Adrenal gland (tissue), 12 donors: ENCODE results near the gene MBNL2. TPM values are rescaled to one million over a fixed set of nuclear protein-coding genes. Genes with fewer than 3 reads are reported as not detected.
A peak's percentile ranks its signal among the peaks of the same experiment; 100 is the strongest.

Experiments
- DNase-seq, 7 donors: peaks; one replicate each; pipeline ENCODE4 v3.0.0-alpha.2; 2019 to 2020
- H3K27ac ChIP-seq, 5 donors: fragments of 200-600 bp; sonication (generic) in 4 of 5; 1 replicate in 3 of 5; 2 replicates in 2 of 5; pipeline versions ENCODE4 v1.5.1 to v1.8.0; 2016 to 2020; ENCODE audit warnings: mild to moderate bottlenecking in 1 of 5
- H3K27me3 ChIP-seq: fragments of 200-600 bp; 2 replicates; pipeline ENCODE4 v1.8.0; 2021
- H3K36me3 ChIP-seq, 2 donors: fragments of 200-600 bp; replicated peaks in 1 of 2; 1 replicate in 1 of 2; 2 replicates in 1 of 2; pipeline versions ENCODE4 v1.5.1 to v1.8.0; 2018 to 2022
- H3K4me1 ChIP-seq, 2 donors: fragments of 200-600 bp; replicated peaks in 1 of 2; 1 replicate in 1 of 2; 2 replicates in 1 of 2; pipeline versions ENCODE4 v1.5.1 to v1.8.0; 2018 to 2021
- H3K4me3 ChIP-seq, 4 donors: fragments of 200-600 bp; sonication (generic) in 3 of 4; one replicate each; pipeline ENCODE4 v1.5.1; 2016 to 2018
- H3K9me3 ChIP-seq, 3 donors: fragments of 200-600 bp; sonication (generic) in 1 of 3; replicated peaks in 1 of 3; 1 replicate in 2 of 3; 2 replicates in 1 of 3; pipeline versions ENCODE4 v1.5.1 to v1.8.0; 2016 to 2021
- CTCF ChIP-seq, 6 experiments: fragments of 450-650 bp in 4 of 6; fragments of 200-600 bp in 2 of 6; sonication (generic) in 1 of 6; IDR thresholded peaks; 1 replicate in 5 of 6; 2 replicates in 1 of 6; pipeline versions ENCODE4 v1.5.1 to v1.8.0; 2016 to 2021; ENCODE audit warnings: antibody characterized with exemption in 6 of 6, mild to moderate bottlenecking in 2 of 6, moderate library complexity in 1 of 6
- POLR2A ChIP-seq, 2 donors: fragments of 450-650 bp; IDR thresholded peaks; one replicate each; pipeline ENCODE4 v1.6.1; 2017; ENCODE audit warnings: antibody characterized with exemption in 2 of 2, mild to moderate bottlenecking in 2 of 2, moderate library complexity in 1 of 2
- WGBS, 4 donors: extraction: QIAGEN DNeasy Blood & Tissue Kit in 2 of 4; methylation state at CpG; one replicate each; pipeline versions ENCODE4 v1.1.5 to v1.1.7; 2013 to 2017; 5-methylcytosine and 5-hydroxymethylcytosine counted together
- intact Hi-C, 2 donors: fragments of 100-400 bp; cut with DNase I; formaldehyde crosslinking; loops; one replicate each; pipeline versions ENCODE4 v1.14.1 to v1.15.0; 2022 to 2023
- polyA plus RNA-seq, 3 donors: library from polyadenylated mRNA; stranded (reverse); fragments of 200-250 nt in 2 of 3; fragments of 350-450 nt in 1 of 3; fragmentation: Illumina TruSeq in 1 of 3; extraction: RNeasy Lipid Tissue Mini Kit (QIAGEN cat#74804) in 1 of 3; gene quantifications; one replicate each; pipeline ENCODE4 v1.2.3, GENCODE V29; 2013 to 2014
- total RNA-seq, 9 donors: library from RNA; depleted of rRNA in 4 of 9; stranded (reverse); fragments of >200 nt in 4 of 9; fragments of 120-200 nt in 1 of 9; fragmentation: NEBNext Ultra II Directional in 1 of 9; extraction: Animal tissue kit (Norgen Biotek cat#: 25700) in 1 of 9; gene quantifications; one replicate each; pipeline versions ENCODE4 v1.1.0 to v1.2.4, GENCODE V29; 2013 to 2023
- donor health status: healthy with polysubstance abuse.
- donor health status: Bipolar disorder and iron deficiency.
- donor health status: DM: yes; HTN: yes; CAD: no.
- donor health status: DM: no; HTN: no; CAD: no.
- donor health status: DM: no; HTN: no; CAD: no.
- donor health status: DM: yes; HTN: yes; CAD: no.

Gene MBNL2
- total and polyA plus RNA-seq, 12 donors, result 29.2 to 250 (median 130) TPM

GRCh38 chr13:97306106-97306505 lies 84.0 kb downstream of the MBNL2 start:
- no peak for TF ChIP-seq CTCF (IDR thresholded peaks at IDR 0.05)
- no peak for TF ChIP-seq POLR2A (IDR thresholded peaks at IDR 0.05)

GRCh38 chr13:97306645-97307044 lies 84.5 kb downstream of the MBNL2 start:
- Histone ChIP-seq H3K9me3 (no peaks in the 10 kb centered on the region), H3K27me3 (no peaks in the 10 kb centered on the region), H3K27ac (peak overlapping the region in 1 of 5 donors; percentile 52), H3K36me3 (no peaks in the 10 kb centered on the region), H3K4me3 (no peak overlapping the region), H3K4me1 (peaks cover 27 to 77% of the 10 kb centered on the region in 2 donors)
- DNase-seq, result no peak
- no peak for TF ChIP-seq CTCF (IDR thresholded peaks at IDR 0.05)
- intact Hi-C loops, result no loop called here

More at GRCh38 chr13:97306106-97306505, 84.0 kb downstream of the MBNL2 start:
- H3K4me1 ChIP-seq, result peaks cover 30 to 76% of the 10 kb centered on the region in 2 donors
- H3K27ac ChIP-seq, result peak overlapping the region in 1 of 5 donors; percentile 14
- DNase-seq, result no peak
- no peaks in the 10 kb centered on the region for H3K27me3 ChIP-seq
- 85 to 92% (median 89%) methylated on average over 1 of the region's 1 CpG for WGBS, 4 donors
- H3K36me3 ChIP-seq, result no peaks in the 10 kb centered on the region
- no peaks in the 10 kb centered on the region for H3K9me3 ChIP-seq
- no peak overlapping the region for H3K4me3 ChIP-seq
- intact Hi-C loops, result no loop called here

- intact Hi-C loops, result no loop called here
- WGBS, 4 donors, result 61 to 67% (median 63%) methylated on average over 7 of the region's 7 CpGs
Measured at GRCh38 chr13:97307118-97307881, 85.2 kb downstream of the MBNL2 start.

More at GRCh38 chr13:97307118-97307881, 85.2 kb downstream of the MBNL2 start:
- H3K27ac ChIP-seq, result peak overlapping the region in 2 of 5 donors; percentile 52 to 68
- peaks cover 20 to 75% of the 10 kb centered on the region in 2 donors for H3K4me1 ChIP-seq
- H3K36me3 ChIP-seq, result no peaks in the 10 kb centered on the region
- TF ChIP-seq CTCF (IDR thresholded peaks at IDR 0.05) (no peak), POLR2A (IDR thresholded peaks at IDR 0.05) (no peak)
- DNase-seq, result no peak
- H3K9me3 ChIP-seq, result no peaks in the 10 kb centered on the region
- H3K4me3 ChIP-seq, result no peak overlapping the region
- no peaks in the 10 kb centered on the region for H3K27me3 ChIP-seq
